Right lobe of liver (tissue), 6 donors: ENCODE results near the gene PIK3R4. TPM values are rescaled to one million over a fixed set of nuclear protein-coding genes. Genes with fewer than 3 reads are reported as not detected.

Experiments used
- ATAC-seq, 4 donors: fragments of 200-7000 bp; cut with Tn5 transposase; one replicate each; pipeline ENCODE4 v1.9.1; 2020; ENCODE audit warnings: mild to moderate bottlenecking in 4 of 4, moderate library complexity in 4 of 4
- DNase-seq, 3 donors: peaks; one replicate each; pipeline ENCODE4 v3.0.0-alpha.2; 2020
- H3K27ac ChIP-seq, 3 donors: fragments of 200-600 bp; one replicate each; pipeline ENCODE4 v1.8.0; 2022
- H3K27me3 ChIP-seq, 2 donors: fragments of 200-600 bp; one replicate each; pipeline ENCODE4 v1.8.0; 2022
- H3K36me3 ChIP-seq, 4 donors: fragments of 200-600 bp; sonication (generic) in 1 of 4; one replicate each; pipeline versions ENCODE4 v1.5.1 to v1.8.0; 2017 to 2022; ENCODE audit warnings: control low read depth in 1 of 4
- H3K4me1 ChIP-seq, 4 donors: fragments of 200-600 bp; sonication (generic) in 1 of 4; one replicate each; pipeline versions ENCODE4 v1.5.1 to v1.8.0; 2017 to 2022; ENCODE audit warnings: control low read depth in 1 of 4
- H3K4me3 ChIP-seq, 3 donors: fragments of 200-600 bp; one replicate each; pipeline ENCODE4 v1.8.0; 2022
- H3K9me3 ChIP-seq, 4 donors: fragments of 200-600 bp; sonication (generic) in 1 of 4; one replicate each; pipeline versions ENCODE4 v1.5.1 to v1.8.0; 2017 to 2022; ENCODE audit warnings: control low read depth in 1 of 4
- CTCF ChIP-seq, 4 donors: fragments of 200-600 bp in 3 of 4; fragments of 450-650 bp in 1 of 4; IDR thresholded peaks; one replicate each; pipeline versions ENCODE4 v1.5.1 to v1.8.0; 2016 to 2022; ENCODE audit warnings: antibody characterized with exemption in 4 of 4, mild to moderate bottlenecking in 2 of 4
- POLR2A ChIP-seq: fragments of 450-650 bp; IDR thresholded peaks from one replicate; pipeline ENCODE4 v1.6.1; 2017; ENCODE audit warnings: antibody characterized with exemption, mild to moderate bottlenecking
- WGBS: methylation state at CpG from one replicate; pipeline ENCODE4 v1.1.6; 2018; ENCODE audit warnings: low coverage, low lambda C conversion rate; ENCODE audit not compliant: insufficient coverage; ENCODE audit errors: missing lambda C conversion rate; 5-methylcytosine and 5-hydroxymethylcytosine counted together
- intact Hi-C, 2 donors: fragments of 100-400 bp; cut with DNase I; formaldehyde crosslinking; loops; one replicate each; pipeline versions ENCODE4 v1.11.2 to v1.14.1; 2022
- total RNA-seq, 6 experiments: library from RNA; depleted of rRNA in 2 of 6; stranded (reverse); fragments of >200 nt in 2 of 6; fragmentation: NEBNext Ultra II Directional in 3 of 6; extraction: Animal tissue kit (Norgen Biotek cat#: 25700) in 3 of 6; gene quantifications; one replicate each; pipeline versions ENCODE4 v1.1.0 to v1.2.4, GENCODE V29; 2016 to 2023
- donor health status: DM: no; HTN: yes; CAD: no.
- donor health status: DM: no; HTN: no; CAD: no.
- donor health status: DM: no; HTN: no; CAD: no.
- donor health status: DM: no; HTN: yes; CAD: no.
- donor health status: DM: no; HTN: yes; CAD: no.

The PIK3R4 gene
- total RNA-seq, 6 experiments from 2014 or later, result 15.3 to 35.3 (median 24.1) TPM

- H3K9me3 ChIP-seq, result no peaks in the 10 kb centered on the region
- 93% methylated on average over 1 of the region's 1 CpG for WGBS
- H3K27ac ChIP-seq, result no peak overlapping the region
- no peaks in the 10 kb centered on the region for H3K4me1 ChIP-seq
- no peak for DNase-seq
- no peak for ATAC-seq
- intact Hi-C loops, result no loop called here
- H3K27me3 ChIP-seq, result no peaks in the 10 kb centered on the region
- H3K4me3 ChIP-seq, result no peak overlapping the region
- no peak for TF ChIP-seq CTCF (IDR thresholded peaks at IDR 0.05)
- no peak for TF ChIP-seq POLR2A
- no peaks in the 10 kb centered on the region for H3K36me3 ChIP-seq
Measured at GRCh38 chr3:130636480-130637234, 110.0 kb downstream of the PIK3R4 start.

- TF ChIP-seq CTCF (IDR thresholded peaks at IDR 0.05), result no peak
- TF ChIP-seq POLR2A, result no peak
- Histone ChIP-seq H3K9me3 (no peaks in the 10 kb centered on the region), H3K4me3 (no peak overlapping the region), H3K27ac (no peak overlapping the region), H3K4me1 (no peaks in the 10 kb centered on the region), H3K36me3 (no peaks in the 10 kb centered on the region), H3K27me3 (no peaks in the 10 kb centered on the region)
- intact Hi-C loops, result no loop called here
- ATAC-seq, result no peak
- DNase-seq, result no peak
Measured at GRCh38 chr3:130635978-130636377, 110.7 kb downstream of the PIK3R4 start.

GRCh38 chr3:130635285-130635684, 111.3 kb downstream of the PIK3R4 start:
- Histone ChIP-seq H3K36me3 (no peaks in the 10 kb centered on the region), H3K4me3 (no peak overlapping the region), H3K4me1 (no peaks in the 10 kb centered on the region), H3K27ac (no peak overlapping the region), H3K27me3 (no peaks in the 10 kb centered on the region), H3K9me3 (no peaks in the 10 kb centered on the region)
- intact Hi-C loops, result no loop called here
- ATAC-seq (peak in 2 of 4 donors; percentile 71 to 81), DNase-seq (no peak)
- TF ChIP-seq CTCF (IDR thresholded peaks at IDR 0.05), result no peak
- no peak for TF ChIP-seq POLR2A
- WGBS, result 51% methylated on average over 2 of the region's 2 CpGs

Other genes with a start within 250 kb of the PIK3R4 start
- under 1 TPM in 5 of 6 experiments, not detected in 1; 0.11 to 0.93 (median 0.12) TPM for gene COL6A6, start 229.7 kb downstream of the PIK3R4 start, total RNA-seq
- 10 to 100 TPM; 19.2 to 44.0 (median 27.5) TPM for gene ATP2C1, start 147.3 kb upstream of the PIK3R4 start, total RNA-seq